IPS-15b (cell line): Measurements from ENCODE around the gene PHRF1.
A peak's percentile ranks its signal among the peaks of the same experiment; 100 is the strongest.

Experiments used
- H3K27me3 ChIP-seq: one replicate; pipeline ENCODE4 v1.6.1; 2013; ENCODE audit warnings: low read length; ENCODE audit not compliant: control insufficient read depth, insufficient read depth
- H3K36me3 ChIP-seq: one replicate; pipeline ENCODE4 v1.6.1; 2013; ENCODE audit warnings: low read length; ENCODE audit not compliant: control insufficient read depth, insufficient read depth
- H3K4me1 ChIP-seq: one replicate; pipeline ENCODE4 v1.6.1; 2013; ENCODE audit warnings: mild to moderate bottlenecking, low read length; ENCODE audit not compliant: control insufficient read depth, insufficient read depth
- H3K4me3 ChIP-seq: one replicate; pipeline ENCODE4 v1.5.1; 2013; ENCODE audit warnings: low read depth, low read length
- H3K9ac ChIP-seq: one replicate; pipeline ENCODE4 v1.6.1; 2013; ENCODE audit warnings: low read depth, mild to moderate bottlenecking, low read length
- H3K9me3 ChIP-seq: one replicate; pipeline ENCODE4 v1.6.1; 2013; ENCODE audit warnings: mild to moderate bottlenecking, low read length; ENCODE audit not compliant: control insufficient read depth, insufficient read depth

The PHRF1 gene, protein sequence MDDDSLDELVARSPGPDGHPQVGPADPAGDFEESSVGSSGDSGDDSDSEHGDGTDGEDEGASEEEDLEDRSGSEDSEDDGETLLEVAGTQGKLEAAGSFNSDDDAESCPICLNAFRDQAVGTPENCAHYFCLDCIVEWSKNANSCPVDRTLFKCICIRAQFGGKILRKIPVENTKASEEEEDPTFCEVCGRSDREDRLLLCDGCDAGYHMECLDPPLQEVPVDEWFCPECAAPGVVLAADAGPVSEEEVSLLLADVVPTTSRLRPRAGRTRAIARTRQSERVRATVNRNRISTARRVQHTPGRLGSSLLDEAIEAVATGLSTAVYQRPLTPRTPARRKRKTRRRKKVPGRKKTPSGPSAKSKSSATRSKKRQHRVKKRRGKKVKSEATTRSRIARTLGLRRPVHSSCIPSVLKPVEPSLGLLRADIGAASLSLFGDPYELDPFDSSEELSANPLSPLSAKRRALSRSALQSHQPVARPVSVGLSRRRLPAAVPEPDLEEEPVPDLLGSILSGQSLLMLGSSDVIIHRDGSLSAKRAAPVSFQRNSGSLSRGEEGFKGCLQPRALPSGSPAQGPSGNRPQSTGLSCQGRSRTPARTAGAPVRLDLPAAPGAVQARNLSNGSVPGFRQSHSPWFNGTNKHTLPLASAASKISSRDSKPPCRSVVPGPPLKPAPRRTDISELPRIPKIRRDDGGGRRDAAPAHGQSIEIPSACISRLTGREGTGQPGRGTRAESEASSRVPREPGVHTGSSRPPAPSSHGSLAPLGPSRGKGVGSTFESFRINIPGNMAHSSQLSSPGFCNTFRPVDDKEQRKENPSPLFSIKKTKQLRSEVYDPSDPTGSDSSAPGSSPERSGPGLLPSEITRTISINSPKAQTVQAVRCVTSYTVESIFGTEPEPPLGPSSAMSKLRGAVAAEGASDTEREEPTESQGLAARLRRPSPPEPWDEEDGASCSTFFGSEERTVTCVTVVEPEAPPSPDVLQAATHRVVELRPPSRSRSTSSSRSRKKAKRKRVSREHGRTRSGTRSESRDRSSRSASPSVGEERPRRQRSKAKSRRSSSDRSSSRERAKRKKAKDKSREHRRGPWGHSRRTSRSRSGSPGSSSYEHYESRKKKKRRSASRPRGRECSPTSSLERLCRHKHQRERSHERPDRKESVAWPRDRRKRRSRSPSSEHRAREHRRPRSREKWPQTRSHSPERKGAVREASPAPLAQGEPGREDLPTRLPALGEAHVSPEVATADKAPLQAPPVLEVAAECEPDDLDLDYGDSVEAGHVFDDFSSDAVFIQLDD (N-terminal part only)

GRCh38 chr11:575996-576768, at the start of gene PHRF1:
PHRF1 (plus strand) TSS chr11:576470; CDS start chr11:581513, 5,043 bp downstream.
- Histone ChIP-seq H3K27me3 (peaks cover 5% of the 10 kb centered on the region), H3K4me3 (peak within 1 kb of the TSS; percentile 81), H3K36me3 (peaks cover 2% of the 10 kb centered on the region), H3K9me3 (no peaks in the 10 kb centered on the region), H3K4me1 (peaks cover 9% of the 10 kb centered on the region), H3K9ac (peak within 1 kb of the TSS; percentile 96)

- Histone ChIP-seq H3K27me3 (no peaks in the 10 kb centered on the region), H3K9ac (no peak overlapping the region), H3K36me3 (peaks cover 16% of the 10 kb centered on the region), H3K9me3 (no peaks in the 10 kb centered on the region), H3K4me3 (no peak overlapping the region), H3K4me1 (no peaks in the 10 kb centered on the region)
Measured at GRCh38 chr11:528166-528814, 48.0 kb upstream of the PHRF1 start.

GRCh38 chr11:528815-529727, 47.2 kb upstream of the PHRF1 start:
- Histone ChIP-seq H3K36me3 (peaks cover 23% of the 10 kb centered on the region), H3K4me1 (no peaks in the 10 kb centered on the region), H3K9me3 (no peaks in the 10 kb centered on the region), H3K27me3 (no peaks in the 10 kb centered on the region), H3K4me3 (no peak overlapping the region), H3K9ac (no peak overlapping the region)

DNA sequence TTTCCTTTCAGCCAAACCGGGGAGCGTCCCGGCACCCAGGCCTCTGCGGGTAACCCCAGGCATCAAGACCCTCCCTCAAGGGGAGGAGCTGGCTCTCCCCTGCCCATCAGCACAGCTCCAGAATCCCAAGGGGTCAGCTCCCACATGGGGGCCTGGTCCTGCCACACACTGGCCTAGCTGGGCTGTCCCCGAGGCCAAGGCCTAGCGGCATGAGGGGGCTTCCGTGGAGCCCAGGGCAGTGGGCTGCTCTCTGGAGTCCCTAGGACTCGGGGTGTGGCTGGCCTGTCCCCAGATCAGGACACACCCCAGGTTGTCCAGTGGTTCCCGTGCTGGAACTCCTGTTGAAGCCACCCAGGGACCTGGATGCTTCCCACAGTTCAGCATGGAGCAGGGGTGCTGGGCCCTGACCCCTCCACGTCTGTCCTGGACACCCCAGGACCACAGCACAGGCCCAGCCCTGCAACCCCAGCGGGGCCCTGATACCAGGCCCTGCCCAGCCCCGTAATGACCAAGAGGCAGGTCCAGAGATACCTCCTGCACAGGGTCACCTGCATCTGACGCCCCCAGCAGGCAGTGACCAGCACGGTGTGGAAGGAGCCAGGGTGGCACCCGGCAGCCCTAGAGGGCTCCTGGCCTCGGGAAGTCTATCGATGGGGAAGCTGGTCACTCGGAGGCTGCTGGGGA, 46.4 kb upstream of the PHRF1 start:
- H3K27me3 ChIP-seq: no peaks in the 10 kb centered on the region
- H3K9me3 ChIP-seq: no peaks in the 10 kb centered on the region
- H3K9ac ChIP-seq: no peak overlapping the region
- H3K4me3 ChIP-seq: no peak overlapping the region
- peaks cover 23% of the 10 kb centered on the region for H3K36me3 ChIP-seq
- no peaks in the 10 kb centered on the region for H3K4me1 ChIP-seq

- no peaks in the 10 kb centered on the region for H3K4me1 ChIP-seq
Measured at GRCh38 chr11:530960-531831, 45.1 kb upstream of the PHRF1 start.

DNA sequence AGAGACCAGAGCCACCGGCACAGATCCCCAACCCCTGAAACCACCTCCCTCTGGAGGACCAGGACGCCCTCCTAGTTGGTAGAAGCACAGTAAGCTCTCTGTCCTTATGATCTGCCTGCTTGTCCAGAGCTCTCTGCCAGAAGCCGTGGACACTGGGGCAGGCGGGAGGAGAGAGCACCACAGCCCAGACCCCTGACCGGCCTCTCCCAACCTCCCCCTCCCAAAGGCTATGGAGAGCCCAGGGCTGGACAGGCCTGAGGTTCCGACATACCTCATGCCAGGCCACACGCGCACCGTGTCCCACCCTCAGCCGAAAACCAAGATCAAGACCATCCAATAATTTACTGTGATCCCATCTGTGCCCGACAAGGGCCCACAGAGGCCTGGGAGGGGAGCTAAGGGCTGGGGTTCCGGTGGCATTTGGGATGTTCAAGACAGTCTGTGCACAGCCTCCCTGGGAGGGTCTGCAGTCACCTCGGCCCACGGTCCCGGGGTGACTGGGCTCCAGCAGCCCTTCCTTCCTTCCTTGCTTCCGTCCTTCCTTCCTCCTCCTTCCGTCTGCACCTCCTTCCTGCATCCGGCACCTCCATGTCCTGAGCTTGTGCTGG, 44.2 kb upstream of the PHRF1 start:
- no peak overlapping the region for H3K9ac ChIP-seq
- H3K9me3 ChIP-seq: no peaks in the 10 kb centered on the region
- H3K4me1 ChIP-seq: no peaks in the 10 kb centered on the region
- peaks cover 2% of the 10 kb centered on the region for H3K27me3 ChIP-seq
- H3K4me3 ChIP-seq: no peak overlapping the region
- H3K36me3 ChIP-seq: peaks cover 23% of the 10 kb centered on the region

More at GRCh38 chr11:530960-531831, 45.1 kb upstream of the PHRF1 start:
- no peak overlapping the region for H3K4me3 ChIP-seq
- H3K9ac ChIP-seq: no peak overlapping the region
- peaks cover 23% of the 10 kb centered on the region for H3K36me3 ChIP-seq
- no peaks in the 10 kb centered on the region for H3K9me3 ChIP-seq
- H3K27me3 ChIP-seq: no peaks in the 10 kb centered on the region

DNA sequence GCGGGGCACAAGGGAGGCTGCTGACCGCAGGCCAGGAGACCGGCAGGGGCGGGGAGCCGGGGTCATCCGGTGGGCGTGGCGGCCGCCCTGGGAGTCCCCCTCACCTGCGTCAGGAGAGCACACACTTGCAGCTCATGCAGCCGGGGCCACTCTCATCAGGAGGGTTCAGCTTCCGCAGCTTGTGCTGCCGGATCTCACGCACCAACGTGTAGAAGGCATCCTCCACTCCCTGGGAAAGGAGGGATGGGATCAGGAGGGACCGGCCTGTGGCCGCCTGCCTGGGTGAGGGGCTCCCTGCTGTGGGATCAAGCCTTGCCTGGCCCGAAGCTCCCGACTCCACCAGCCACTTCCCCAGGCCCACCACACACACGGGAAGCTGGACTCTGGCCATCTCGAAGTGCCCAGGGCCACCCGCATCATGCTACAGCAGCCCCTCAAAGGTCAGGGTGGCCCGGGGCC, 43.7 kb upstream of the PHRF1 start:
- no peak overlapping the region for H3K4me3 ChIP-seq
- no peaks in the 10 kb centered on the region for H3K9me3 ChIP-seq
- peaks cover 3% of the 10 kb centered on the region for H3K27me3 ChIP-seq
- no peaks in the 10 kb centered on the region for H3K4me1 ChIP-seq
- peaks cover 23% of the 10 kb centered on the region for H3K36me3 ChIP-seq
- no peak overlapping the region for H3K9ac ChIP-seq

- Histone ChIP-seq H3K9ac (no peak overlapping the region), H3K4me1 (no peaks in the 10 kb centered on the region)
Measured at GRCh38 chr11:532986-533585, 43.2 kb upstream of the PHRF1 start.

More at GRCh38 chr11:532986-533585, 43.2 kb upstream of the PHRF1 start:
- Histone ChIP-seq H3K36me3 (peaks cover 23% of the 10 kb centered on the region), H3K4me3 (no peak overlapping the region), H3K27me3 (peaks cover 5% of the 10 kb centered on the region), H3K9me3 (no peaks in the 10 kb centered on the region)
